Measurements from ENCODE around the gene C15orf40.
"Not testable (repeated sequence)": the region's sequence is repeated elsewhere in the genome, so short reads cannot be mapped to it uniquely, and the experiment has no call there.

The C15orf40 gene

GRCh38 chr15:83012636-83013035, 1.2 kb upstream of the C15orf40 start:
- no peak for DNase-seq (ENCODE audit: insufficient read length, low spot score)
- TF ChIP-seq POLR2A (IDR thresholded peaks at IDR 0.05; ENCODE audit: low read depth, low read length), result no peak
- FAIRE-seq, result no peak

GRCh38 chr15:83012076-83012426, 612 bp upstream of the C15orf40 start:
- DNase-seq (ENCODE audit: insufficient read length, low spot score), result no peak
- no peak for TF ChIP-seq POLR2A (IDR thresholded peaks at IDR 0.05; ENCODE audit: low read depth, low read length)
- FAIRE-seq, result no peak

DNA sequence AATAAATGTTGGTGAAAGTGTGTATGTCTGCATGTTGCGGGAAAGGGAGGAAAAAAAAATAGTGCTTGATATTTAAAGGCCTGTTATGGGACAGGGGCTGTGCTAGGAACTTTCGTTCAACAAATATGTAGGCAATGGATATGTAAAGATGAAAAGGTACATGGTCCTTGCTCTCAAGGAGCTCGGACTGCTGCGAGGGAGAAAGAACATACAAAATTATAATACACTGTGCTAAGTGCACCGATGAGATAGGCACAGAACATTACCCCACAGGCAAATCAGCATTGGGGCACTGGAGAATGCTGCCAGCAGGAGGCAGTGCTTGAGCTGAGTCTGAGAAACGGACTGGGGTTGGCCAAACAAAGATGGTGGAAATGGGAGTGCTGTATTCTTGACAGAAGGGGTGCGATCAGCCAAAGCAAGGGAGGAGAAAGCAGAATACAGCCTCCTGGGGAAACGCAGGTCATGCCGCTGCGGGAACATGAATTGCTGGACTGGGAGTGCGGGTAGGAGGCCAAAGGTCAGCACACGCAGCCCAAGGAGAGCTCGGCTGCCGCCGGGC, 649 bp downstream of the C15orf40 start:
- FAIRE-seq (no peak), DNase-seq (ENCODE audit: insufficient read length, low spot score) (peak; percentile 42)

DNA sequence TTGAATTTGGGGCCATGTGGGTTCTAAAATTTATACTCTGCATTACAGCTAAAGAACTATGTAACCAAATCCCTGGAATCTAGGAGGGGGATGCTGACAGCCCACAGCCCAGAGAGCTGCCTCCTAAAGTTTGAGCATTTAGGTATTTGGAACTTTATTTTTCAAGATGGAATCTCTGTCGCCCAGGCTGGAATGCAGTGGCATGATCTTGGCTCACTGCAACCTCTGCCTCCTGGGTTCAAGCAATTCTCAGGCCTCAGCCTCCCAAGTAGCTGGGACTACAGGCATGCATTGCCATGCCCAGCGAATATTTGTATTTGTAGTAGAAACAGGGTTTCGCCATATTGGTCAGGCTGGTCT, 10.8 kb downstream of the C15orf40 start:
- not testable (repeated sequence) for DNase-seq (ENCODE audit: insufficient read length, low spot score); FAIRE-seq

More for the DNA sequence above, 649 bp downstream of the C15orf40 start:
- TF ChIP-seq POLR2A (IDR thresholded peaks at IDR 0.05; ENCODE audit: low read depth, low read length), result no peak

DNA sequence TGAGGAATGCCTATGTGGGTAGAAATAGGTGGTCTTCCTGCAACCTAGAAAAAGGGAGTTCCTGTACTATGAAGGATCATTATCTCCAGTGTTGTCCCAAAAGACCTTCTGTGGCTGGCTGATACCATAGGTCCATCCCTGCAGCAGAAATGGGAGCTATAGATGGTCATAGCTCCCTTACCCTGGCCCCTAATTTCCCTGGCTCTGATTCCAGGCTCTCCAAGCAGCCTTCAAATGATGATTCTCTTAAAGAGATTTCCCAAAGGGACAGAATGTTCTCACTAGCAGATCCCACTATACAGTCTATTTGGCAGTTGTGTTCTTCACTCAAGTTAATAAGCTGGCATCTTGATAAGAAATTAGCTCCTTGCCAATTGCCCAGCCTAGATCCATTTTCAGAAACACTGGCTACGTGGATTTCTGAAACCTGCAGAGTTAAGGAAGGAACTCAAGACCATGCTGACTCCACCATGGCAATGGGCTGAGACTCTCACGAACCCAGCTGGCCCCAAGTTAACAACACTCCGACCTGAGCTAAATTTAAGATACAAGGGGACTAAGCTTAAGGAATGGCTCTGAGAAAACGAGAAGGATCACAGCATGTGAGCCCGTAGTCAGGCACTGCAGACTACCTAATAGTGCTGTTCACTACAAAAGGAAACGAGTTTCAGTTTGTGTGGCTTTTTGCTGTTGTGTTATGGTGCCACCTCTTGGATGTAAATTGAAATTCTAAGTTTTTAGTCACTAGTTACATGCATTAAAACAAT, 11.4 kb downstream of the C15orf40 start:
- DNase-seq (ENCODE audit: insufficient read length, low spot score) (peak; percentile 36), FAIRE-seq (peak; percentile 41)
- TF ChIP-seq POLR2A (IDR thresholded peaks at IDR 0.05; ENCODE audit: low read depth, low read length), result no peak

- DNase-seq (ENCODE audit: insufficient read length, low spot score) (no peak), FAIRE-seq (no peak)
- no peak for TF ChIP-seq POLR2A (IDR thresholded peaks at IDR 0.05; ENCODE audit: low read depth, low read length)
Observed at GRCh38 chr15:82999426-82999825, 12.0 kb downstream of the C15orf40 start.

DNA sequence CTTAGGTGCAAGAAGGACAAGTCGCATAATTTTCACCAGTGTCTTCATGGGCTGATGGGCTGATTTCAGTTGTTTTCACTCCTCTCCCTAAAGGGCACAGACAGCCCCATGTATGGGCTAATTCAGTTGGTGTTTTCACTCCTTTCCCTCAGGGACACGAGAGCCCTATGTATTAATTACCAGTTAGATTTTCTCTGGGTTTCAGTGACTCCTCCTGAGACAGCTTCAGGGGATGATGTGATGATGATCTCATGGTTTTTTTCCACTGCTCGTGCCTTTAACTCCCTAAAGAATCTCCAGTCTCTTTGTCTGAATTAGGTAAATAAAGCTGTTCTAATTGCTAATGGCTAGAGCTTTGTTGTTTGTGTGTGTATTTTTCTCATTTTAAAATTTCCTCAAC, 15.5 kb downstream of the C15orf40 start:
- DNase-seq (ENCODE audit: insufficient read length, low spot score) (no peak), FAIRE-seq (no peak)
- no peak for TF ChIP-seq POLR2A (IDR thresholded peaks at IDR 0.05; ENCODE audit: low read depth, low read length)

DNA sequence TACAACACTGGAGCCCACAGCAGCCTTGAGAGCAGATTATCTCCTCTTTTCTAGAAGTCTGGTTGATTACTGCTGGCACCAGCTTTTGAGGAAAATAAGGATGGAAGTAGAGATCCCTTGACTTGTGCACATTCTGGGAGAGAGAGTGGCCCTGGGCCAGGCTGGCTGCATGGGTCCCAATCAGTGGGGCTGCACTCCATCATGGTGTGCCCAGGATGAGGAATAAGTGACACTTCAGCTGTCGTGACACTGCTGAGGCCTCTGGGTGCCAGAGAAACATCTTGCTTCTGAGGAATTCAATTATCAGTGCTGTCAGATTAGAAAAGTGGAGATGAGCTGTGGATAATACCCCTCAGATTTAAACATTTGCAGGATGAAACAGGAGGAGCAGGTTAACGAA, 16.4 kb downstream of the C15orf40 start:
- DNase-seq (ENCODE audit: insufficient read length, low spot score), result no peak
- FAIRE-seq, result no peak
- no peak for TF ChIP-seq POLR2A (IDR thresholded peaks at IDR 0.05; ENCODE audit: low read depth, low read length)

DNA sequence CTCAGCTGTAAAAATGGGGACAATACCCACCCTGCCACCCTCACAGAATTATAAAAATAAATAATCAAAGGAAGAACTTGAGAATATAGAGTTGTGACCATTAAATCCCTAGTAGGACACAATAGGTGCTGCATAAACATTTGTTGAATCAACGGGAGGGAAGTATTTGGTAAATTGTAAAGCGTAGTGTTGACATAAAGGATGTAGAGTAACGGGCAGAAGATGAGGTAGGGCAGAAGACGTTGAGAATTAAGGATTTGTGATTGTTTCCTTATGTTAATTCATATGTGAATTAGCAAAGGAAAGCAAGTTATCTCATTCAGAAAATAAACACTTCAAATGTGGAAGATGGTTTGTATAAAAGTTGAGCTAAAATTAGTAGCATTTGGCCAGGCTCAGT, 18.3 kb downstream of the C15orf40 start:
- no peak for FAIRE-seq
- no peak for DNase-seq (ENCODE audit: insufficient read length, low spot score)
- TF ChIP-seq POLR2A (IDR thresholded peaks at IDR 0.05; ENCODE audit: low read depth, low read length), result no peak

DNA sequence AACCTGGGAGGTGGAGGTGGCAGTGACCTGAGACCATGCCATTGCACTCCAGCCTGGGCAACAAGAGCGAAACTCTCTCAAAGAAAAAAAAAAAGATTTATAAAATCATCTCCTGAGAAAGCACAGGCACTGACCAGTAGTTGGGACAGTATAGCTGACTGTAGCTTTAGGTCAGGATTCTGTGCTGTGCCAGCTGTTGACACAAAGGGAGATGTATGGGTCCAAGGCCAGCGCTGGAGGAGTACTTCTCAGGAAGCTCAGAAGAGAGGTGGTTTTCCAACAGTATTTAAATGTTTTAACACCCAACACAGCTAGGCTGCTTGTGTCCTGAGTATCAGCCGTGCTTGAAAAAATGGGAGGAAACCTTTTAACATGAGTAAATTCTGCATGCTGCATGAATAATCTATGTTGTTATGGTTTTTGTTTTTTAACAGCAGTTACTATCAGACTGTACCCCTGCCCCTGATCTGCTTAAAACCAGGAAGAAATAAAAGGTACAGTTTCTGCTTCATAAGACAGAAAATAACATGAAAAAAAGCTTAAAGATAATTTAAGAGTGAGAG, 18.9 kb downstream of the C15orf40 start:
- no peak for DNase-seq (ENCODE audit: insufficient read length, low spot score)
- no peak for TF ChIP-seq POLR2A (IDR thresholded peaks at IDR 0.05; ENCODE audit: low read depth, low read length)
- FAIRE-seq, result no peak

DNA sequence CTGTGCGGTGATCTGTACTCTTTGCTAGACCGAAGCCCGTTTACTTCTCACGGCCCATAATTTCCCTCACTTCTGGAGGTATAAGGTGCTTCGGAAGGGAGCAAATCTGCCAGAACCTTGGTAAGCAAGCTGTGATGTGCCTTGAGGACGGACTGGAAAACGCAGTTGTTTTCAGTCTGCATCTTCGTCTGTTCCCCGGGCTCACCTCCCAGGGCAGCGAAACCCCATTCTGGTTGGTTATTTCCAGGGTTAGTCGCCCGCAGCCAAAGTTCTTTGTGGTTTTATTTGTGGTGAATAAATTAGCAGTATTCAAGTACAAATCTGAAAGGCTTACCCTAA, 25.0 kb downstream of the C15orf40 start:
- DNase-seq (ENCODE audit: insufficient read length, low spot score), result no peak
- no peak for TF ChIP-seq POLR2A (IDR thresholded peaks at IDR 0.05; ENCODE audit: low read depth, low read length)

DNA sequence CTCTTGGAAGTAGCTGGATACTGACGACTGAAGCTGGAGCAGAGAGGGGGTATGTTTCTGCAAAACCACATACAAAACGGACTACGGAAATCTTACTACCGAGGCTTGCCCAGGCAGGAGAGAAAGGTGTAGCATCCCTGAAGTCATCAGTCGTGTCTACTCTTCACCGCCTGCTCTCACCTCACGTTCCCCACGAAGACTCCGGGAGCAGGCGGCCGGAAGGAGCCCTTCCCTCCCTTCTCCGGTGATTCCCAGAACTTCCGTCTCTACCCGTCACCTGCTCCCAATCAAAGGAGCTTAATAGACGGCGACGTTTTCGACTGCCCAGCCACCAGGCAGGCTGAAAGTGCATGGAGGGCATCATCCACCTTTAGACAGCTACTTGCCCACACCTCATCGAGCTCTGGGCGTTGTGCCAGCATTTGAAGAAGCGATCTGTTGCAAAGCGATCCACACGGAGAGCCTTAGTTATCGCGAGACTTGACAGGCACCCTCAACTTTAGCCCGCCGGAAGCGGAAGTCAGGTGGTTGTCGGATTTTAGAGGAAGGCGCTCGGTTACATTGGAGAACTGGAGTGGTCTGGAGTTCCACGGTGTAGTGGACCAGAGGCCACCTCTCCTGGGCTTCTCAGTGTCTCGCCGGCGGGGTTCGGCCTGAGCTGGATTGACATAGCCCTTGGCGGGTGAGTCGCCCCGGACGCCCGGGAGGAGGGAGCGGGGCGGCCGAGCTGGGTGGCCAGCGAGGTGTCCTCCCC, 25.6 kb downstream of the C15orf40 start, which contains the start of gene RAMAC:
RAMAC (plus strand) TSS at position 523 of the 754 bp plus-strand sequence. CDS start 2,809 bp downstream, outside the sequence.
- peak; percentile 61 for TF ChIP-seq POLR2A (IDR thresholded peaks at IDR 0.05; ENCODE audit: low read depth, low read length)
- FAIRE-seq (peak; percentile 72), DNase-seq (ENCODE audit: insufficient read length, low spot score) (peak; percentile 60)

More for the DNA sequence above, 25.0 kb downstream of the C15orf40 start:
- FAIRE-seq, result no peak

DNA sequence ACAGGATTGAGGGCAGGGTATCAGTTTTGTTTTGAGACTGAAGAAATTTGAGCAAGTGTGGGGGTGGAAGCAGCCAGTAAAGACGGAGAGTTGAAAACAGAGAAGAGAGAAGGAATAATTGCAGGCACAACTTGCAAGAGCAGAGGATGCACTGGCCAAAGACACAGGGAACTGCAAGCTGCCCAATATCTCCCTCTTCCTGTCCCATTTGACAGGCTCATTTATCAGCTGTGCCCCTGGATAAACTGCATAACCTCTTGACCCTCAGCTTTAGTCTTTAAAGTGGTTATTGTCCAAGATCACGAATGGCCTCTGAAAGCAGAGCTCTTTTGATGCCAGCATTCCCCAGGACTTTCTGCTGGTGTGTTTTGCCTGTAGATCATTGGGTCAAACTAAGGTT, 30.5 kb downstream of the C15orf40 start:
- TF ChIP-seq POLR2A (IDR thresholded peaks at IDR 0.05; ENCODE audit: low read depth, low read length), result no peak
- DNase-seq (ENCODE audit: insufficient read length, low spot score) (no peak), FAIRE-seq (no peak)

GRCh38 chr15:82979726-82980125, 31.7 kb downstream of the C15orf40 start:
- no peak for FAIRE-seq
- no peak for DNase-seq (ENCODE audit: insufficient read length, low spot score)
- TF ChIP-seq POLR2A (IDR thresholded peaks at IDR 0.05; ENCODE audit: low read depth, low read length), result no peak

Data from H54 (cell line).